Measurements from ENCODE around the gene PEPD.

The PEPD gene

GRCh38 chr19:33418871-33419787, 102.5 kb downstream of the PEPD start:
- DNase-seq: no peak

DNA sequence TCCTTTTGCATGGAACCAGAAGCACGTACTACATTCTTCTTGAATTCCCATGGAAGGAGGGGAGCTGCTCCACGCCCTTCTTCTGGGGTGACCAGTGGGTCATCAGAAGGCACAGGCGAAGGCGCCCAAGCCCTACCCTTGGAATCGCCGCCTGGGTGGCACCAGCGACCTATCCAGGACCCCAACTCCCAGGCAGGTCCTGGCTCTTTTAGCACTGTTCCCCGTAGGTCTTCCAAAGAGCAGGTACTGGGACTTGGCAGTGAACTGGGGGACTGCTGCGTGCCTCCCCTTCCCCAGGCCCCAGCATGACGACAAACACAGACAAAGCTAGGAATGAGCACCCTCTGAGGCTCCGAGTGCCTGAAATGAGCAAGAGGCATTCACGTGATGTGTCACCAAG, 103.1 kb downstream of the PEPD start:
- no peak for DNase-seq

GRCh38 chr19:33417751-33418150, 103.8 kb downstream of the PEPD start:
- DNase-seq: no peak

- peak; percentile 49 to 57 for DNase-seq
Observed at GRCh38 chr19:33416307-33417215, 105.0 kb downstream of the PEPD start.

DNA sequence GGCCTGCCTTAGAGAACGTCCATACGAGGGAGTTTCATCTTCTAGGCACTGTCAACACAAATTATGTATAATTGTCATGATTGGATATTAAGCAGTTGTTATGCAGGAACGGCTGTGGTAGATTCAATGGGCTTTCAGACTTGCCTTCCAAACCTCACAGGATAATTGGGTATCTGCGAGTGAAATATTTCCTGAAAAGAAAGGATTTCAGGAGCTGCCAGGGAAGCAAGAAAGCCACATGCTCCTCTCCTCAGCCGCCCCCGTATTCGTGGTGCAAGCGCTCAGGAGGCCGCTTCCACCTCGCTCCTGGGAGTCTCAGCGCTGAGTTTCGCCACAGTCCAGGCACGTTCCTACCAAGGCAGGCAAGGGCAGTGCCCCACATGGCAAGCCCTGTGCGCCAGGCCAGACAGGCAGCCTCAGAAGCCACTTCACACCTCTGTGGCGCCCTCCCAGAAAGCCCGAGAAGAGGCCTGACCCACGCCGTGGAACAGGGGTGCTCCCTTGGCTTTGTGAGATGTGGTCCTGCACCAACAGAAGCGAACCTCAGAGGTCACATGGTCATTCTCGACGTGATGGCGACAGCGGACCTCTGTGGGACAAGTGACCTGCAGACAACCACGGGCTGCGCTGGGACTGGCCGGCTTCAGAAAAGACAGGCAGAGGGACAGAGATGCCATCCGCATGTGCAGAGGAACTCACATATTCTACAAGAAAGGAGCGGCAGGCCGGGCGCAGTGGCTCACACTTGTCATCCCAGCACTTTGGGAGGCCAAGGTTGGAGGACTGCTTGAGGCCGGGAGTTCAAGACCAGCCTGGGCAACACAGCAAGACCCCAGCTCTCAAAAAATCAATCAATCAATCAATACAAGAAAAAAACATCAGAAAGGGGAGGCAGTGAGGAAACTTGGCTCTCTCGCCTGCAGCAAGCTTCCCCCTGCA, 106.7 kb downstream of the PEPD start:
- no peak for DNase-seq

GRCh38 chr19:33413868-33414666, 107.5 kb downstream of the PEPD start:
- no peak for DNase-seq

DNA sequence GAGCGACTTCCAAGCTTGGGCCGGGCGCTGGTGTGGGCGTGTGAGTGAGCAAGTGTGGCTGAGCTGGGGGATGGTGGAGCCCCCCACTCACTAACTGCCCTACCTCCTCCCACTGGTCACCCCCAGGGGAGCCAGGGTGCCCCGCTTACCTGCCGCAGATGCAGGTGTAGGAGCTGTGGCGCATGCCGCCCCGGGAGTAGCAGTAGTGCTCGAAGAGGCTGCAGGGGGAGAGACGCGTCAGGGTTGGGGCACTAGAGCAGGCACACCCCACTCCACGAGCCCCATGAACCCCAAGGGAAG, 108.2 kb downstream of the PEPD start:
- DNase-seq: no peak

GRCh38 chr19:33412601-33413425, 108.8 kb downstream of the PEPD start:
- no peak for DNase-seq

GRCh38 chr19:33411621-33412180, 109.9 kb downstream of the PEPD start:
- DNase-seq: no peak

DNA sequence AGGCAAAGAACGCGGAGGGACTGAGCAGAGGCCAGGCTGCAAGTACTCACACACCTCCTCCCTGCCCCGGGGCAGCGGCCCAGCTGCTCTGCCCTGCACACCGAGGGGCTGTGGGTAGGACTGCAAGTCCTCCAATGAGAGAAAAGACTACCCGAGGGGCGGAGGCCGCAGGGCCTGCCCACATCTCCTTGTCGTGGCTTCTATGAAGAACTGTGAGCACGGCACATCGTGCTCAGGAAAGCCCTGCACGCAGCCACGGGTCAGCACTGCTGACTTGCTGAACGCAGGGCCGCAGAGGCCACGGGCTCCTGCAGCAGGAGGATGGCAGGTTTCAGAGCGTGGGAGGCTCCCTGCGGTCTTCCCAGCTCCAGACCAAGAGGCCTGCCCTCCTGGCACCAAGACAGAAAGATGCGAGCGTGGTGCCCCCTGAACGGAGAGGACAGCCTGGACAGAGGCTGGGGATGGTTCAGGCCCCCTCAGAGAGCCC, 110.6 kb downstream of the PEPD start:
- DNase-seq: no peak

DNA sequence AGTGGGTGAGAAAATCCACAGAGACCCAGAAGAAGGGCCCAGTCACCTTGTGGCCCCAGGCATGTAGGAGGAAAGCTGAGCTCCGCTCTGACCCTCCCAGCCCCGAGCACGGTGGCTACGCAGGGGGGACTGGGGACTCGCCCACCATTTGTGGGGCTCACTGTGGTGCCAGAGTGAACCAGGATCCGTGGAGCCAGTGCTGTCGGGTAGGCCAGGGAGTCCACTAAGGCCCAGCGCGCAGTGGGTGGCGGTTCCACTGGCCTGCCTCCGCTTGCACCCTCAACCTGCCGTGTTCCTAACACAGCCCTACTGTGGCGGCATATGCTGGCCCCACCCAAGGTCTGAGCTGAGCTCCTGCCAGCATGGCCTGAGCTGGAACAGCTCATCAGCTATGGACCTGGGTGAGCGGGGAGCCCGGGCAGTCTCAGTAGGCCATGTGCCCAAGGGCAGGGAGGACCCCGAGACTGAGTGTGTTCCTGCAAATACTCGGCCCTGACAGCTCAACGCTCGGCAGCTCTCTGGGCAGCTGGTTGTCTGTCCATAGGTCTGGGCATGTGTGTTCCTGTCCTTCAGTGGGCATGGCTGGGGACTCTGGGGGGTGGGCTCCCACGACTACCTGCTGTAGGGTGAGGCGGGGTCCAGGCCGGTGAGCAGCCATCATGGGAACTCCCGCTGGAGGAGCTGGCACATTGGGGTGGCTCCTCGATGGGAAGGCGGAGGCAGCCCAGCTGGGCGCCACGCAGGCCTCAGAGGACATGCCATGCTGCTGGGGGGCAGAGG, 111.5 kb downstream of the PEPD start:
- no peak for DNase-seq

GRCh38 chr19:33408538-33409434, 112.8 kb downstream of the PEPD start:
- DNase-seq: no peak

- DNase-seq: no peak
Observed at GRCh38 chr19:33408116-33408515, 113.5 kb downstream of the PEPD start.

- DNase-seq: no peak
Observed at GRCh38 chr19:33407716-33408115, 113.9 kb downstream of the PEPD start.

DNA sequence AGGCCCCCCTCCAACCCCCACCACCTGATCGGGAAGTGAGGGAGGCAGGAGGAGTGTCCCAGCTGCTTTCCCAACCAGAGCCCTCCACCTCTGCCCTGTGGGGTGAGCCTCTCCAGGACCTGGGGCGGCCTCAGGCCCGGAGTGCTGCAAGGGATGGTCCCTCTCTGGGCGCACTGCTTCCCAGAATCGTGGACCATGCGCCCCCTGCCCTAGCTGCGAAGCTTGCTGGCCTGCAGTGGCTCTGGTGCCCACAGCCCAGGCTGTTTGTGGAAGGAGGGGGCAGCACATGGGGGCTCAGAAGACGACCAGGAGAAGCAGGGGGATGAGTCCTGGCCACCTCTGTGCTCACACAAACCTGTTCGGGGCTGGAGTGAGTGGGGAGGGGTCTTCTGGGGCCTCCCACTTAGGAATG, 114.4 kb downstream of the PEPD start:
- no peak for DNase-seq

GRCh38 chr19:33406521-33407139, 115.0 kb downstream of the PEPD start:
- peak; percentile 2 to 37 for DNase-seq

GRCh38 chr19:33405553-33406461, 115.8 kb downstream of the PEPD start:
- DNase-seq: no peak

All from NCI-H187 (cell line).